Transverse colon (tissue), 4 donors: ENCODE data around the gene DLGAP1.

ENCODE experiments used
- POLR2A ChIP-seq: fragments of 450-650 bp; IDR thresholded peaks from one replicate; pipeline ENCODE4 v1.6.1; 2016; ENCODE audit warnings: antibody characterized with exemption, mild to moderate bottlenecking, moderate library complexity
- POLR2AphosphoS5 ChIP-seq, 3 donors: sonication (generic); formaldehyde crosslinking; IDR thresholded peaks; one replicate each; pipeline ENCODE4 v1.6.1; 2016; ENCODE audit warnings: antibody characterized with exemption in 3 of 3
- TF ChIP-seq, protein P1 (sequence below), 5 experiments: fragments of 200-600 bp in 3 of 5; fragments of 450-650 bp in 2 of 5; sonication (generic) in 3 of 5; IDR thresholded peaks; 1 replicate in 2 of 5; 2 replicates in 3 of 5; pipeline ENCODE4 v1.5.1; 2016 to 2017; ENCODE audit warnings: antibody characterized with exemption in 5 of 5, inconsistent platforms in 3 of 5, mild to moderate bottlenecking in 2 of 5, moderate library complexity in 1 of 5

DNA sequence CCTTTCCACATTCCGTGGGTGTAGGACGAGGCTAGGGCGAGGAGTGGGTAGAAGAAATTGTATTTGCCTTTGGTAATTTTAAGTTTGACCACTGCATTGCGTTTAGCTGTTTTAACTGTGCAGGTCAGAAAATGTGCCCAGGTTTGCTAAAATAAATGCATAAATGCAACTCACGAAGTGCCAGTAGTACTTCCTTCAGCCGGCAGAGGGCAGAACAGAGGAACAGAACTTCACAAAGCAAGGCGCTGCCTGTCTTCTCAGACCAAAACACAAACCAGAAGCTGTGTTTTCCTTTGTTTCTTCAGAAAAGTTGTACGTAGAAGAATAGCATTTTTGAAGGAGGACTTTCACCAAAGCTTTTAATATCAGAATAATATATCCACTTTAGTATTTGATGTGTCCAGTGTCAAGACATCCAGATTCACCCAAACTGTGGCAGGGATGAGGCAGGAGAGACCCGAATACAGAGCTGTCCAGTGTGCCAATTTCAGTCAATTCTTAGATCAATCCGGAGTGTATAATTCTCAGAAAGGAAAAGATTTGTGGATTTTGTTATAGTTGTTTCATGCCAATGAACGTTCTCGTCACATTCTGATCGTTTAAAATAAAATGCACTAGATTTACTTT is 348.6 kb downstream of the DLGAP1 start:
- TF ChIP-seq POLR2AphosphoS5 (IDR thresholded peaks at IDR 0.05) (no peak), POLR2A (no peak)
- TF ChIP-seq, protein P1, sequence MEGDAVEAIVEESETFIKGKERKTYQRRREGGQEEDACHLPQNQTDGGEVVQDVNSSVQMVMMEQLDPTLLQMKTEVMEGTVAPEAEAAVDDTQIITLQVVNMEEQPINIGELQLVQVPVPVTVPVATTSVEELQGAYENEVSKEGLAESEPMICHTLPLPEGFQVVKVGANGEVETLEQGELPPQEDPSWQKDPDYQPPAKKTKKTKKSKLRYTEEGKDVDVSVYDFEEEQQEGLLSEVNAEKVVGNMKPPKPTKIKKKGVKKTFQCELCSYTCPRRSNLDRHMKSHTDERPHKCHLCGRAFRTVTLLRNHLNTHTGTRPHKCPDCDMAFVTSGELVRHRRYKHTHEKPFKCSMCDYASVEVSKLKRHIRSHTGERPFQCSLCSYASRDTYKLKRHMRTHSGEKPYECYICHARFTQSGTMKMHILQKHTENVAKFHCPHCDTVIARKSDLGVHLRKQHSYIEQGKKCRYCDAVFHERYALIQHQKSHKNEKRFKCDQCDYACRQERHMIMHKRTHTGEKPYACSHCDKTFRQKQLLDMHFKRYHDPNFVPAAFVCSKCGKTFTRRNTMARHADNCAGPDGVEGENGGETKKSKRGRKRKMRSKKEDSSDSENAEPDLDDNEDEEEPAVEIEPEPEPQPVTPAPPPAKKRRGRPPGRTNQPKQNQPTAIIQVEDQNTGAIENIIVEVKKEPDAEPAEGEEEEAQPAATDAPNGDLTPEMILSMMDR (IDR thresholded peaks at IDR 0.05): peak; percentile 63 to 85 (median 76)
